HG03066 (cell line): ENCODE measurements around the gene PLA2G1B.

Source experiments
- ATAC-seq: cut with Tn5 transposase; IDR thresholded peaks from one replicate; pipeline ENCODE4 v1.9.1; 2021; ENCODE audit warnings: low read depth; ENCODE audit not compliant: unreplicated experiment

The PLA2G1B gene

GRCh38 chr12:120276734-120277133 lies 50.8 kb downstream of the PLA2G1B start:
- ATAC-seq, result no peak
